Melanocyte of skin (primary cell): Measurements from ENCODE around the gene SERF1A. TPM values are rescaled to one million over a fixed set of nuclear protein-coding genes. Genes with fewer than 3 reads are reported as not detected.

ENCODE experiments used
- small RNA-seq, 2 donors: library from RNA; depleted of rRNA; stranded (forward); fragments of <200 nt; gene quantifications; one replicate each; pipeline ENCODE3, GENCODE V24; 2012
- total RNA-seq, 2 donors: library from RNA; depleted of rRNA; stranded (reverse); fragments of >200 nt; gene quantifications; 2 replicates each; pipeline ENCODE4 v1.2.3, GENCODE V29; 2012

Gene SERF1A
- total RNA-seq: 10 to 100 TPM in 1 of 2 donors, 1 to 10 TPM in 1; 10.0 to 12.0 TPM

GRCh38 chr5:70900533-70901271 is at the start of gene SERF1A:
SERF1A (plus strand) TSS chr5:70900669; CDS start chr5:70900870, 201 bp downstream.

Small RNA genes within 50 kb of the gene (small RNA-seq; reads per million reads assigned to genes)
- 0 reads per million in 2 donors for gene CDH12P1

Other genes with a start within 250 kb of the SERF1A start
- gene SMN1, start 24.4 kb downstream of the SERF1A start, total RNA-seq: 10 to 100 TPM; 22.4 to 37.6 TPM
- 1 to 10 TPM; 1.7 to 2.4 TPM for gene NAIP, start 124.7 kb downstream of the SERF1A start, total RNA-seq
- gene GTF2H2, start 167.0 kb downstream of the SERF1A start, total RNA-seq: 10 to 100 TPM; 34.6 to 35.4 TPM